Hepatocyte (in vitro differentiated cells): ENCODE results near the gene HSPA14.

Experiments
- CTCF ChIP-seq: fragments of 200-600 bp; sonication (generic); IDR thresholded peaks from 2 replicates; pipeline ENCODE4 v1.5.1; 2016; ENCODE audit warnings: antibody characterized with exemption, mild to moderate bottlenecking; ENCODE audit not compliant: poor library complexity
- EZH2 ChIP-seq: fragments of 200-600 bp; sonication (generic); IDR thresholded peaks from 2 replicates; pipeline ENCODE4 v1.6.1; 2016; ENCODE audit warnings: antibody characterized with exemption, mild to moderate bottlenecking, borderline replicate concordance

GRCh38 chr10:14873090-14873760 lies 35.1 kb downstream of the HSPA14 start:
- no peak for TF ChIP-seq CTCF
- no peak for TF ChIP-seq EZH2
